GM12878 (cell line): ENCODE results near the gene ANKIB1. TPM values are rescaled to one million over a fixed set of nuclear protein-coding genes. Genes with fewer than 3 reads are reported as not detected.

ENCODE experiments used
- ATAC-seq: fragments of 200-7000 bp; cut with Tn5 transposase; 3 replicates; pipeline ENCODE4 v1.9.1; 2020; ENCODE audit warnings: mild to moderate bottlenecking, moderate library complexity
- BruUV-seq: library from RNA; stranded (reverse); fragments of 400-500 nt; replicated peaks from 2 replicates; lab custom pipeline; 2021; lab: Mats Ljungman, UMichigan
- CTCF ChIA-PET: fragments of 300-600 bp; sonication (Branson Sonifier 250); formaldehyde crosslinking; extraction: SDS; loops from one replicate; lab custom pipeline; 2021; ENCODE audit warnings: inconsistent platforms; lab: Yijun Ruan, JAX
- POLR2A ChIA-PET: fragments of 350-600 bp; formaldehyde crosslinking; extraction: SDS; loops from one replicate; lab custom pipeline; 2021; ENCODE audit warnings: inconsistent platforms; lab: Charles Lee
- RAD21 ChIA-PET: fragments of 300-600 bp; sonication (Branson Sonifier 250); formaldehyde crosslinking; loops from one replicate; lab custom pipeline; 2023; ENCODE audit warnings: antibody characterized with exemption; ENCODE audit not compliant: unreplicated experiment; lab: Charles Lee
- SMC1A ChIA-PET: fragments of 300-600 bp; sonication (Branson Sonifier 250); formaldehyde crosslinking; loops from one replicate; lab custom pipeline; 2023; ENCODE audit not compliant: unreplicated experiment, uncharacterized antibody; lab: Charles Lee
- DNase-seq: peaks from one replicate; pipeline ENCODE4 v3.0.0-alpha.2; 2011; ENCODE audit warnings: low read depth, low spot score
- FAIRE-seq: peaks from 3 replicates; lab custom pipeline; 2011; peaks lifted over from hg19 to GRCh38; lab: Jason Lieb, UNC
- H2AFZ ChIP-seq: 2 replicates; pipeline ENCODE4 v1.6.0; 2011; ENCODE audit warnings: low read depth, low read length, control low read depth; ENCODE audit not compliant: control insufficient read depth
- H3K27ac ChIP-seq: 2 replicates; pipeline ENCODE4 v1.5.1; 2011; ENCODE audit warnings: control low read depth; ENCODE audit not compliant: control insufficient read depth, insufficient read depth
- H3K27me3 ChIP-seq, 2 experiments: replicated peaks in 1 of 2; 2 replicates each; pipeline versions ENCODE4 v1.6.0 to v1.6.1; 2011; ENCODE audit warnings: low read length in 1 of 2; ENCODE audit not compliant: control insufficient read depth in 2 of 2, insufficient read depth in 2 of 2
- H3K36me3 ChIP-seq, 2 experiments: 2 replicates each; pipeline ENCODE4 v1.5.1; 2011; ENCODE audit warnings: low read length in 1 of 2; ENCODE audit not compliant: control insufficient read depth in 2 of 2, insufficient read depth in 2 of 2
- H3K4me1 ChIP-seq: 2 replicates; pipeline ENCODE4 v1.6.1; 2011; ENCODE audit warnings: mild to moderate bottlenecking, low read length, moderate library complexity, mixed read lengths; ENCODE audit not compliant: control insufficient read depth, insufficient read depth
- H3K4me2 ChIP-seq: 2 replicates; pipeline ENCODE4 v1.6.0; 2011; ENCODE audit warnings: control low read depth; ENCODE audit not compliant: control insufficient read depth, insufficient read depth
- H3K4me3 ChIP-seq: fragments of 200-600 bp; sonication (generic); 2 replicates; pipeline ENCODE4 v1.5.1; 2016
- H3K79me2 ChIP-seq: 2 replicates; pipeline ENCODE4 v1.6.0; 2011; ENCODE audit warnings: low read length; ENCODE audit not compliant: control insufficient read depth, insufficient read depth
- H3K9ac ChIP-seq: 2 replicates; pipeline ENCODE4 v1.8.0; 2011; ENCODE audit warnings: low read length, control low read depth, mixed read lengths; ENCODE audit not compliant: control insufficient read depth, insufficient read depth
- H3K9me3 ChIP-seq: replicated peaks from 3 replicates; pipeline ENCODE4 v1.5.1; 2011; ENCODE audit warnings: mild to moderate bottlenecking, low read length; ENCODE audit not compliant: control insufficient read depth, insufficient read depth
- H4K20me1 ChIP-seq: 2 replicates; pipeline ENCODE4 v1.6.0; 2011; ENCODE audit not compliant: control insufficient read depth, insufficient read depth
- CBFB ChIP-seq: IDR thresholded peaks from 2 replicates; pipeline ENCODE4 v1.6.1; 2016; ENCODE audit warnings: antibody characterized with exemption, low read depth
- NFIC ChIP-seq: IDR thresholded peaks from 2 replicates; pipeline ENCODE4 v1.6.1; 2012; ENCODE audit warnings: low read depth, mild to moderate bottlenecking, inconsistent platforms, low read length, moderate library complexity
- NFYB ChIP-seq: IDR thresholded peaks from 2 replicates; pipeline ENCODE4 v1.6.1; 2011; ENCODE audit warnings: low read depth, mild to moderate bottlenecking, low read length, improper control_type of control experiment, moderate library complexity; ENCODE audit not compliant: insufficient read depth
- NR2C2 ChIP-seq: IDR thresholded peaks from 2 replicates; pipeline ENCODE4 v1.6.1; 2011; ENCODE audit warnings: borderline replicate concordance, low read depth; ENCODE audit not compliant: control insufficient read depth, insufficient read length
- PAX8 ChIP-seq: fragments of 450-650 bp; IDR thresholded peaks from 2 replicates; pipeline ENCODE4 v1.6.1; 2017; ENCODE audit warnings: mild to moderate bottlenecking, moderate library complexity
- TBL1XR1 ChIP-seq: IDR thresholded peaks from 2 replicates; pipeline ENCODE4 v1.6.1; 2012; ENCODE audit warnings: low read depth, low read length, improper control_type of control experiment
- YY1 ChIP-seq: IDR thresholded peaks from 2 replicates; pipeline ENCODE4 v1.6.1; 2011; ENCODE audit warnings: low read depth, mild to moderate bottlenecking, low read length
- ZNF207 ChIP-seq: fragments of 450-650 bp; IDR thresholded peaks from 2 replicates; pipeline ENCODE4 v1.6.1; 2014; ENCODE audit warnings: antibody characterized with exemption, mild to moderate bottlenecking, borderline replicate concordance
- ZNF217 ChIP-seq: fragments of 450-650 bp; IDR thresholded peaks from 2 replicates; pipeline ENCODE4 v1.6.1; 2017; ENCODE audit warnings: antibody characterized with exemption, mild to moderate bottlenecking
- ZSCAN29 ChIP-seq: fragments of 450-650 bp; IDR thresholded peaks from 2 replicates; pipeline ENCODE4 v1.6.1; 2017; ENCODE audit warnings: mild to moderate bottlenecking, moderate library complexity
- WGBS: methylation state at CpG from one replicate; pipeline ENCODE4 v1.1.6; 2016; ENCODE audit warnings: low lambda C conversion rate; ENCODE audit not compliant: insufficient replicate concordance, insufficient coverage; ENCODE audit errors: missing lambda C conversion rate; 5-methylcytosine and 5-hydroxymethylcytosine counted together
- in situ Hi-C: fragments of 300-500 bp; cut with MboI; formaldehyde crosslinking; loops from 9 replicates; pipeline ENCODE4 v1.14.3; 2018; ENCODE audit warnings: mixed read lengths
- intact Hi-C: fragments of 100-400 bp; cut with micrococcal nuclease; formaldehyde crosslinking; loops from one replicate; pipeline ENCODE4 v1.14.2; 2022; ENCODE audit not compliant: unreplicated experiment
- polyA plus RNA-seq, 11 experiments: library from polyadenylated mRNA; depleted of rRNA in 4 of 11; unstranded in 6 of 11; stranded (reverse) in 5 of 11; fragments of >200 nt; fragmentation: Nextera tagmentation in 4 of 11; fragmentation: Illumina TruSeq in 1 of 11; extraction: Ambion mirVana in 4 of 11; extraction: Trizol in 1 of 11; gene quantifications; 1 replicate in 1 of 11; 2 replicates in 10 of 11; pipeline versions ENCODE4 v1.2.1 to v1.2.3, GENCODE V29; 2011 to 2016; ENCODE audit warnings: inconsistent platforms in 2 of 11, missing spikeins in 2 of 11, low read depth in 1 of 11
- total RNA-seq, 4 experiments: library from RNA; depleted of rRNA in 3 of 4; stranded (reverse); fragments of >200 nt in 3 of 4; fragmentation: Illumina TruSeq in 1 of 4; extraction: Trizol in 1 of 4; gene quantifications; 2 replicates each; pipeline versions ENCODE4 v1.2.1 to v1.2.3, GENCODE V29; 2013 to 2021
- TF ChIP-seq, protein P1 (sequence below): IDR thresholded peaks from 2 replicates; pipeline ENCODE4 v1.6.1; 2011; ENCODE audit warnings: low read depth, mild to moderate bottlenecking, low read length, moderate library complexity, borderline replicate concordance; ENCODE audit errors: extremely low read depth
- TF ChIP-seq, protein P2 (sequence below): fragments of 450-650 bp; IDR thresholded peaks from 2 replicates; pipeline ENCODE4 v1.6.1; 2016; ENCODE audit warnings: mild to moderate bottlenecking
- TF ChIP-seq, protein P3 (sequence below): fragments of 450-650 bp; IDR thresholded peaks from 2 replicates; pipeline ENCODE4 v1.6.1; 2017; ENCODE audit warnings: mild to moderate bottlenecking, moderate library complexity

ANKIB1 gene
- total and polyA plus RNA-seq, 10 of the 15 experiments (the other 5 are each of a cell fraction or from before 2014, with no cell fraction given): 9.0 to 54.0 (median 21.9) TPM

DNA sequence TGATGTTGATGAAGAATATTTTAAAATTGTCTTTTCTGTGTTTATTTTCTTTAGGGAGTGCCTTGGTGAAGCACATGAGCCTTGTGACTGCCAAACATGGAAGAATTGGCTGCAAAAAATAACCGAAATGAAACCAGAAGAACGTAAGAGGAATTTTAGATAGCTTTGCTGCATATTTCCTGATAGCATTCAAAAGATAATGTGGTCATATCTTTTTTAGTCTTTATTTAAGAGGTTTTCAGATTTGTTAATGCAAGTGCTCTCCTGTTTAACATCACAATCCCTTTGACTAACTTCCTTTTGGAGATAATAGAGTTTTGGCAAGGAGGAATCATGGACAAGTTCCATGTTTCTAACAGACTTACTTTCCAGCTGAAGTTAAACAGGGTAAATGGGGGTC is 116.4 kb downstream of the ANKIB1 start:
- no peak overlapping the region for H3K4me3 ChIP-seq
- H2AFZ ChIP-seq: no peak overlapping the region
- in situ Hi-C loops: no loop called here
- no peak for ATAC-seq
- no peaks in the 10 kb centered on the region for H3K79me2 ChIP-seq
- H3K9me3 ChIP-seq: no peaks in the 10 kb centered on the region
- TF ChIP-seq PAX8: no peak
- TF ChIP-seq, protein P1, sequence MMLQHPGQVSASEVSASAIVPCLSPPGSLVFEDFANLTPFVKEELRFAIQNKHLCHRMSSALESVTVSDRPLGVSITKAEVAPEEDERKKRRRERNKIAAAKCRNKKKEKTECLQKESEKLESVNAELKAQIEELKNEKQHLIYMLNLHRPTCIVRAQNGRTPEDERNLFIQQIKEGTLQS: no peak
- no peaks in the 10 kb centered on the region for H4K20me1 ChIP-seq
- no peak for FAIRE-seq
- no peak overlapping the region for H3K27ac ChIP-seq
- POLR2A ChIA-PET: no interaction called here
- peaks cover 0 to 12% of the 10 kb centered on the region in 2 experiments; a peak in 2 of 4 replicates for H3K36me3 ChIP-seq
- CTCF ChIA-PET: no interaction called here
- no peak overlapping the region for H3K9ac ChIP-seq
- no peak for DNase-seq
- no peaks in the 10 kb centered on the region for H3K4me1 ChIP-seq
- H3K4me2 ChIP-seq: no peak overlapping the region
- intact Hi-C loops: no loop called here
- 100% methylated on average over 2 of the region's 2 CpGs for WGBS
- RAD21 ChIA-PET: no interaction called here
- no TSS peak for BruUV-seq
- no peaks in the 10 kb centered on the region for H3K27me3 ChIP-seq
- SMC1A ChIA-PET: interaction anchor here (0.8 kb wide), 1 partner anchor 15 kb away, joined by 3 read pairs; no protein-coding TSS in a partner anchor

DNA sequence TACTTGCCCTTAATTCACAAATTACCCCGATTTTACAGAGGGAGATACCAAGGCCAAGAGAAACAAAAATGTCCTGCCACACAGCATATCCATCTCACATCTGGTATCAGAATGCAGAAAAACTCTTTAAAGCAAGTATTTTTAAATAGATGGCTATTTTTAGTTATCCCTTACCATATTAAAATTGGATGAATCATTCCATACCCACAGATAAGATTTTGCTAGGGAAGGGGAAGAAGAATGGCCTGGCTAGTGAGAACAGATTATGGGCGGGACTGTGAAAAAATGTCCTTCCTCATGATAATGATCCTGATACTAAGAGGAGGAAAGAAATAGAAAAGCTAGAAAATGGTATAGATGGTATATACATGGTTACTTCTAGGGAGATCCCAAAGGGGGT is 121.0 kb downstream of the ANKIB1 start:
- Histone ChIP-seq H3K4me2 (no peak overlapping the region), H3K4me3 (no peak overlapping the region), H2AFZ (no peak overlapping the region), H3K27ac (no peak overlapping the region), H3K9ac (no peak overlapping the region), H3K27me3 (no peaks in the 10 kb centered on the region), H4K20me1 (no peaks in the 10 kb centered on the region), H3K79me2 (no peaks in the 10 kb centered on the region), H3K36me3 (peaks cover 0 to 6% of the 10 kb centered on the region in 2 experiments; a peak in 2 of 4 replicates), H3K4me1 (no peaks in the 10 kb centered on the region), H3K9me3 (no peaks in the 10 kb centered on the region)
- no peak for FAIRE-seq
- in situ Hi-C loops (no loop called here), intact Hi-C loops (no loop called here)
- ChIA-PET RAD21 (no interaction called here), SMC1A (no interaction called here), CTCF (no interaction called here), POLR2A (no interaction called here)
- DNase-seq: no peak
- BruUV-seq: no TSS peak
- TF ChIP-seq TBL1XR1 (no peak), NFYB (no peak), ZNF207 (no peak), CBFB (no peak), ZSCAN29 (no peak), NFIC (no peak), NR2C2 (no peak), ZNF217 (no peak), YY1 (no peak)
- TF ChIP-seq, protein P2, sequence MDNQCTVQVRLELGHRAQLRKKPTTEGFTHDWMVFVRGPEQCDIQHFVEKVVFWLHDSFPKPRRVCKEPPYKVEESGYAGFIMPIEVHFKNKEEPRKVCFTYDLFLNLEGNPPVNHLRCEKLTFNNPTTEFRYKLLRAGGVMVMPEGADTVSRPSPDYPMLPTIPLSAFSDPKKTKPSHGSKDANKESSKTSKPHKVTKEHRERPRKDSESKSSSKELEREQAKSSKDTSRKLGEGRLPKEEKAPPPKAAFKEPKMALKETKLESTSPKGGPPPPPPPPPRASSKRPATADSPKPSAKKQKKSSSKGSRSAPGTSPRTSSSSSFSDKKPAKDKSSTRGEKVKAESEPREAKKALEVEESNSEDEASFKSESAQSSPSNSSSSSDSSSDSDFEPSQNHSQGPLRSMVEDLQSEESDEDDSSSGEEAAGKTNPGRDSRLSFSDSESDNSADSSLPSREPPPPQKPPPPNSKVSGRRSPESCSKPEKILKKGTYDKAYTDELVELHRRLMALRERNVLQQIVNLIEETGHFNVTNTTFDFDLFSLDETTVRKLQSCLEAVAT: no peak
- TF ChIP-seq, protein P3, sequence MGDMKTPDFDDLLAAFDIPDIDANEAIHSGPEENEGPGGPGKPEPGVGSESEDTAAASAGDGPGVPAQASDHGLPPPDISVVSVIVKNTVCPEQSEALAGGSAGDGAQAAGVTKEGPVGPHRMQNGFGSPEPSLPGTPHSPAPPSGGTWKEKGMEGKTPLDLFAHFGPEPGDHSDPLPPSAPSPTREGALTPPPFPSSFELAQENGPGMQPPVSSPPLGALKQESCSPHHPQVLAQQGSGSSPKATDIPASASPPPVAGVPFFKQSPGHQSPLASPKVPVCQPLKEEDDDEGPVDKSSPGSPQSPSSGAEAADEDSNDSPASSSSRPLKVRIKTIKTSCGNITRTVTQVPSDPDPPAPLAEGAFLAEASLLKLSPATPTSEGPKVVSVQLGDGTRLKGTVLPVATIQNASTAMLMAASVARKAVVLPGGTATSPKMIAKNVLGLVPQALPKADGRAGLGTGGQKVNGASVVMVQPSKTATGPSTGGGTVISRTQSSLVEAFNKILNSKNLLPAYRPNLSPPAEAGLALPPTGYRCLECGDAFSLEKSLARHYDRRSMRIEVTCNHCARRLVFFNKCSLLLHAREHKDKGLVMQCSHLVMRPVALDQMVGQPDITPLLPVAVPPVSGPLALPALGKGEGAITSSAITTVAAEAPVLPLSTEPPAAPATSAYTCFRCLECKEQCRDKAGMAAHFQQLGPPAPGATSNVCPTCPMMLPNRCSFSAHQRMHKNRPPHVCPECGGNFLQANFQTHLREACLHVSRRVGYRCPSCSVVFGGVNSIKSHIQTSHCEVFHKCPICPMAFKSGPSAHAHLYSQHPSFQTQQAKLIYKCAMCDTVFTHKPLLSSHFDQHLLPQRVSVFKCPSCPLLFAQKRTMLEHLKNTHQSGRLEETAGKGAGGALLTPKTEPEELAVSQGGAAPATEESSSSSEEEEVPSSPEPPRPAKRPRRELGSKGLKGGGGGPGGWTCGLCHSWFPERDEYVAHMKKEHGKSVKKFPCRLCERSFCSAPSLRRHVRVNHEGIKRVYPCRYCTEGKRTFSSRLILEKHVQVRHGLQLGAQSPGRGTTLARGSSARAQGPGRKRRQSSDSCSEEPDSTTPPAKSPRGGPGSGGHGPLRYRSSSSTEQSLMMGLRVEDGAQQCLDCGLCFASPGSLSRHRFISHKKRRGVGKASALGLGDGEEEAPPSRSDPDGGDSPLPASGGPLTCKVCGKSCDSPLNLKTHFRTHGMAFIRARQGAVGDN: no peak
- 95% methylated on average over 2 of the region's 2 CpGs for WGBS
- ATAC-seq: no peak
